ENCODE measurements around the gene TPR. TPM values are rescaled to one million over a fixed set of nuclear protein-coding genes. Genes with fewer than 3 reads are reported as not detected.
"Not testable (repeated sequence)": the region's sequence is repeated elsewhere in the genome, so short reads cannot be mapped to it uniquely, and the experiment has no call there.

Gene TPR
- total RNA-seq, 2 experiments from 2014 or later: 130 to 139 TPM

DNA sequence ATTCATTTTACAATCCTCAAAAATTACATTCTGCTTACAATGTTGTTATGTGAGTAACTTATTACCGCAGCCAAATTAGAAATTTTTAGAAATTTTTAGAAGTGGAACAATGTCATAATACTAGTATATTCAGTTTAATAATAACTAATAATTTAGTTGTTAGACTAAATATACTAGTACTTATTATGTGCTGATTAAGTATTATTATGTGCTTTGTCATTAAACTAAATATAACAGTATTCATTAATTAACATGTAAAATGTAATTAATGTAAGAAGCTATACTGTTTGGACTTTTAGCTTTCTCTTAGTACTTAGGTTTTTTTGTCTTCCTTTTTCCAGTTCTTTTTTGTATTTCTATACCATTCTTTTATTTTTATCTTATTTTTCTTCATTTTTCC, 15.9 kb upstream of the TPR start:
- Mint-ChIP-seq H3K4me1 (peaks cover 3% of the 10 kb centered on the region), H3K36me3 (peaks cover 19% of the 10 kb centered on the region), H3K27me3 (no peaks in the 10 kb centered on the region), H3K27ac (no peak overlapping the region), H3K9me3 (ENCODE audit: low read depth) (no peaks in the 10 kb centered on the region), H3K4me3 (no peak overlapping the region)
- DNase-seq (no peak), ATAC-seq (no peak)
- CTCF ChIA-PET: interaction anchor here (1.8 kb wide), 1 partner anchor 16 kb away, joined by 6 read pairs; the partner anchor contains the start of genes ODR4 and TPR

DNA sequence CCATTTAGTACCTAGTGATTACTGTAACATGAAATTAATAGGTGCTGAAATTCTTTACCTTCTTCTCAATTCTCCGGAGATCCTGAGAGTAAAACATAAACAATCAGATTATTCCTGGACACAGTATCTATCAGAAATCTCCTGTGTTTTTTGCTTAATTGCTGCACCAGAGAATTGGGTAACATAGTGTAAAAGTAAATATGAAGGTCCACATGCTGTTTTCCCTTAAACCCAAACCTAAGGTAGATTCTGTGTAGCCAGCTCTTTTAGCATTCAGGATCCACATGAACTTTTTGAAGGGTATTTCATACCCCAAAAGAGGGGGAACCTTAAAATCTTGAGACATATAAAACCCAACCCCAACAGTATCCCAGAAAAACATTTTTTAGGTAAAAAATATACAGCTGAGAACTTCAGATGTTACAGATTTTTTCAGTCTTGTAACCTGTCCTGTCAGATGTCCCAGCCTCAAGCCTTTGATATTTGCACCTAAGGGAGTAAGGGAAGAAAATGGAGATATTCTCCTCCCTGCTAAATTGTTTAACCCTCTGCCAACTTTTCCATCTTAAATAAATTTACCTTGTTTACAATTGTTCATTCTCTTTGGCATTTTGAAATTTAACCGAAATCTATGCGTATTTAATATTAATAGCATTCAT, 11.8 kb upstream of the TPR start:
- no peak for ATAC-seq
- H3K4me3 Mint-ChIP-seq: no peak overlapping the region
- CTCF ChIA-PET: interaction anchor here (2.8 kb wide), 1 partner anchor 12 kb away, joined by 12 read pairs; the partner anchor contains the start of genes ODR4 and TPR
- H3K36me3 Mint-ChIP-seq: peaks cover 15% of the 10 kb centered on the region
- H3K27ac Mint-ChIP-seq: no peak overlapping the region
- no peaks in the 10 kb centered on the region for H3K9me3 Mint-ChIP-seq (ENCODE audit: low read depth)
- H3K4me1 Mint-ChIP-seq: peaks cover 2% of the 10 kb centered on the region
- no peaks in the 10 kb centered on the region for H3K27me3 Mint-ChIP-seq
- no peak for DNase-seq

DNA sequence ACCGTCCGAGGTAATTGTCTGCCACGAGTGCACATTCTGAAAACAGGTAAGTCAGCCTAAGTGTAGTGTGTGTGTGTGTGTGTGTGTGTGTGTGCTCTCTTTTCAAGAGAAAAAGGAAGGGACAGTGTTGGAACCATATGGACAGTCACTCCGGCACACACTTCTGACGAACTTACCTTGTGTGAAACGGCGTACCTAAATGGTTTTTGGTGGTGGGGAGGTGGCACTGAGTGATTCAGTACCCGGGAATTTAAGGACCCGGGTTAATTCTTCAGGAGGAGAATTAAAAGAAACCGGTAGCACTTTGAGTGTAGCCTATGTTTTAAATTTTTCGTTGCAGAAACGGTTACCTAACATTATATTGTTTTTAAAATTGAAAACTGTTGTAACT, 871 bp upstream of the TPR start:
- H3K36me3 Mint-ChIP-seq: peaks cover 25% of the 10 kb centered on the region
- H3K27me3 Mint-ChIP-seq: no peaks in the 10 kb centered on the region
- CTCF ChIA-PET: interaction anchor here (1.1 to 1.6 kb wide), 15 partner anchors 10 to 363 kb away, joined by 3 to 12 read pairs (median 6); no protein-coding TSS in a partner anchor
- H3K9me3 Mint-ChIP-seq (ENCODE audit: low read depth): no peaks in the 10 kb centered on the region
- DNase-seq (no peak), ATAC-seq (no peak)
- peak overlapping the region; percentile 99 for H3K4me3 Mint-ChIP-seq
- H3K27ac Mint-ChIP-seq: peak overlapping the region; percentile 97
- H3K4me1 Mint-ChIP-seq: peaks cover 33% of the 10 kb centered on the region

DNA sequence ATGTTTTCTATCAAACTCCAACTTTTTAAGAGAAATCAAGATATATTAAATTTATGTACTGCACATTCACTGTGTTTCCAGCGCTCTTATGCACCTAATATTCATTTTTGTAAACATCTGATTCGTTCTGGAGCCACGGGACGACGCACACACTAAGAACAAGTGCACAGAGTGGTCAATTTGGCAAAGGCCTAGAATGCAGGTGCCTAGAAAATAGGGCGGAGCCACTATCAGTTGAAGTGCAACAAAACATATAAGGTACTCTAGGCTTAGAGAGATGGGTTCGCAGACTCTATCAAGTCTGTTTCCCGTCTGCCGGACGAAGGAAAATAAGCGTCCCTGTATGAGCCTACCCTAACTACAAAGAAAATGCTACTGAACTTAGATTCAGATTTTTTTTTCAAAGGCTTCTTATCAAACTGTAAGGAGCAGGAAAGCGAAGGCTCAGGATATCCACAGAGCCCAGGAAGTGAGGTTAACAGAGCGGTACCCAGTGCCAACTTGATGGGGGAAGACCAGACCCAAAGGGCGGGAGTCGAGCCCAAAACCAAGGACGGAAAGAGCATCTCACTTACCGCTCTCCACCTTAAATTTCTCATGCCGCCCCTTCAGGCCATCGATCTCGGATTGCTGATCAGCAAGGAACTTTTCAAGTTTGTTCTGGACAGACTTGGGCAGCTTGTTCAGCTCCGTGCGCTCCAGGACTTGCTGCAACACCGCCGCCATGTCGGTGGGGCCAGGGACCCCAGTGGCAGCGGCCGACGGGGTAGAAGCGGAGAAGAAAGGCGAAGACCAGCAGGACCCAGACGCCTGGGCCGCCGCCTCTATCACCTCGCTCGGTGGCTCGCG, 526 bp downstream of the TPR start:
- DNase-seq: peak; percentile 72
- no peaks in the 10 kb centered on the region for H3K9me3 Mint-ChIP-seq (ENCODE audit: low read depth)

DNA sequence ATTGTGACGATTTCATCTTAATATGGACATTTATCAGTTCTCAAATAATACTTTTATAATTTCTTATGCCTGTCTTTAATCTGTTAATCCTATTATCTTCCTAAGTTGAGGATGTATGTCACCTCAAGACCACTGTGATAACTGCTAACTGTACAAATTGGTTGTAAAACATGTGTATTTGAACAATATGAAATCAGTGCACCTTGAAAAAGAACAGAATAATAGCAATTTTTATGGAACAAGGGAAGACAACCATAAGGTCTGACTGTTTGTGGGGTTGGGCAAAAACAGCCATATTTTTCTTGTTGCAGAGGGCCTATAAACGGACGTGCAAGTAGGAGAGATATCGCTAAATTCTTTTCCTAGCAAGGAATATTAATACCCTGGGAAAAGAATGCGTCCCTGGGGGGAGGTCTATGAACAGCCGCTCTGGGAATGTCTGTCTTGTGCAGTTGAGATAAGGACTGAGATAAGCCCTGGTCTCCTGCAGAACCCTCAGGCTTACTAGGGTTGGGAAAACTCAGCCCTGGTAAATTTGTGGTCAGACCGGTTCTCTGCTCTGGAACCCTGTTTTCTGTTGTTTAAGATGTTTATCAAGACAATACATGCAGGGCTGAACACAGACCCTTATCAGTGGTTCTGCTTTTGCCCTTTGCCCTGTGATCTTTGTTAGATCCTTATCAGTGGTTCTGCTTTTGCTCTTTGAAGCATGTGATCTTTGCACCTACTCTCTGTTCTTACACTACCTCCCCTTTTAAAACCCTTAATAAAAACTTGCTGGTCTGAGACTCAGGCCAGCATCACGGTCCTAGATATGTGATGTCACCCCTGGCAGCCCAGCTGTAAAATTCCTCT, 27.0 kb downstream of the TPR start:
- H3K27ac Mint-ChIP-seq: peak overlapping the region; percentile 30
- H3K4me1 Mint-ChIP-seq; ATAC-seq; H3K27me3 Mint-ChIP-seq; CTCF ChIA-PET; H3K9me3 Mint-ChIP-seq (ENCODE audit: low read depth); H3K4me3 Mint-ChIP-seq; DNase-seq: not testable (repeated sequence)
- H3K36me3 Mint-ChIP-seq: peaks cover 58% of the 10 kb centered on the region

More for the DNA sequence above, 526 bp downstream of the TPR start:
- peaks cover 35% of the 10 kb centered on the region for H3K4me1 Mint-ChIP-seq
- peak overlapping the region; percentile 99 for H3K4me3 Mint-ChIP-seq
- H3K27ac Mint-ChIP-seq: peak overlapping the region; percentile 97
- H3K27me3 Mint-ChIP-seq: no peaks in the 10 kb centered on the region
- CTCF ChIA-PET: interaction anchor here (0.6 to 1.6 kb wide), 24 partner anchors 8 to 364 kb away, joined by 3 to 12 read pairs (median 4); no protein-coding TSS in a partner anchor
- H3K36me3 Mint-ChIP-seq: peaks cover 23% of the 10 kb centered on the region
- peak; percentile 18 for ATAC-seq

DNA sequence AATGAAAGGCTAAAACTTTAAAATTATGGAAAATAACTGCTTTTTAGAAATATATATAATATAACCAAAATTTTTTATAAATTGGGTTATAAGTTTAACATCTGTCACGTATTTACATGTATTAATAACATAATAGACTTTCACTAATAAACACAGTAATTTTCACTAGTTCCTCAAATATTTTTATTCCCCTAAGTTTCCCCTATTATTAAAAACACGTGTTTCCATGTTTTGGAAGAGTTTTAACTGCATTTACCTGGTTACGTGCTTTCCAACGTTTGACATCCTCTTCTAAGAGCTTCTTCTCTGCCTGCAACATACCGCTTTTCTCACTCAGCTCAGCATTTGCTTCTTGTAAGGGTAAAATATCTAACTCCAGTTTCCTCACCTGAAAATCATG, 34.3 kb downstream of the TPR start:
- Mint-ChIP-seq H3K27me3 (no peaks in the 10 kb centered on the region), H3K4me3 (no peak overlapping the region), H3K36me3 (peaks cover 60% of the 10 kb centered on the region), H3K27ac (no peak overlapping the region), H3K9me3 (ENCODE audit: low read depth) (no peaks in the 10 kb centered on the region), H3K4me1 (no peaks in the 10 kb centered on the region)
- no peak for DNase-seq
- CTCF ChIA-PET: no interaction called here
- no peak for ATAC-seq

DNA sequence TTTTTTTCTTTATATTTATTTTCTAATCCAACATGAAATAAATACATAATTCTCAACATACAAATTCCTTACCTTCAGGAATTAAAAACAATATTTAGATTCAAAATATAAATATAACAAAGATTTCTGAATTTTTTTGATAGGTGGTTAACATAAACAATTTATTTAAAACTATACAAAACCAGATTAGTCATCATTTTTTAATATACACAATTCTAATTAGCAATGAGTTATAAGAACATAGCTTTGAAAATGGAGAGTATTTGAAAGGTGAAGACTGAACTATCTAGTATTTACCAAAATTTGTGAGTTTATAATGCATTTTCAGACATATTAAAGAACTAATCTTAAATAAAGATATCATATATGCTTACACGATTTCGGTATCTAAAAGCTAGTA, 37.5 kb downstream of the TPR start:
- CTCF ChIA-PET: interaction anchor here (1.4 to 2.4 kb wide), 2 partner anchors 7 to 37 kb away, joined by 5 to 9 read pairs; partner anchors contain the start of gene TPR
- ATAC-seq (no peak), DNase-seq (no peak)
- Mint-ChIP-seq H3K4me3 (no peak overlapping the region), H3K27me3 (no peaks in the 10 kb centered on the region), H3K9me3 (ENCODE audit: low read depth) (no peaks in the 10 kb centered on the region), H3K4me1 (no peaks in the 10 kb centered on the region), H3K36me3 (peaks cover 56% of the 10 kb centered on the region), H3K27ac (no peak overlapping the region)

DNA sequence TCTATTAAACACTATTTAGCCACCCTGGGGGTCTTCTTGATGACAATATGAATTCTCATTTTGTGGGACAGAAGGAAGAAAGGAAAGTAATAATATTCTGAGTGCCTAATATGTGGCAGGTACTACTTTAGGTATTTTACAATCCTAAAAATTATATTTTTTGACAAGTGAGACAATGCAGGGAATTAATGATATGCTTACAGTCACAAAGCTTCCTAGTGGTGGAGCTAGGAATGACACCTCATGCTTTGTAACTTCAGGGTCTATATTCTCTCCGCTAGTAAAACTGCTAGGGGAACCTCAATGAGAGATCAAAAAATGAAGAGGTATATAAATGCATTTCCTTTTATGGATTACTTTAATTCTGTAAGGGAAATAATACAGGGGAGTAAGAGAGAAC, 44.3 kb downstream of the TPR start:
- Mint-ChIP-seq H3K27me3 (no peaks in the 10 kb centered on the region), H3K27ac (no peak overlapping the region), H3K4me3 (no peak overlapping the region), H3K36me3 (peaks cover 39% of the 10 kb centered on the region), H3K4me1 (peaks cover 1% of the 10 kb centered on the region), H3K9me3 (ENCODE audit: low read depth) (no peaks in the 10 kb centered on the region)
- ATAC-seq: no peak
- DNase-seq: no peak
- CTCF ChIA-PET: interaction anchor here (1.2 to 1.8 kb wide), 6 partner anchors 8 to 44 kb away, joined by 3 to 9 read pairs (median 5); partner anchors contain the start of genes ODR4 and TPR

DNA sequence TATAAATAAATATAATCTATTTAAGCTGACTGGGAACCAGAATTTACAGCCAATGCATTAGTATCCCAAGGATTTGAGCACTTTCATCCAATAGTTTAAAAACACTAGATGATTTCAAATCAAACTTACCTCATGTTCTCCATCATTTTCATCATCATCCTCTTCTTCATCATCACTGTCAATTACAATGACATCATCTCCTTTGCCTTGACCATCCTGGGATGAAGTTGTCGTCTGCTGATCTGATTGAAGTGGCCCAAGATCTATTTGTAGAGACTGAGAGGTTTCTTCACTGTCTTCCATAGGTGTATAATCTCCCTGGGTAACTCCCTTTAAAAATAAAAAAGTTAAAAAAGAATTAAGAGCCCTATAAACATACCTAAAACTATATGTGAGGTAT, 47.7 kb downstream of the TPR start:
- H3K27me3 Mint-ChIP-seq: no peaks in the 10 kb centered on the region
- H3K27ac Mint-ChIP-seq: no peak overlapping the region
- peaks cover 1% of the 10 kb centered on the region for H3K4me1 Mint-ChIP-seq
- H3K36me3 Mint-ChIP-seq: peaks cover 39% of the 10 kb centered on the region
- CTCF ChIA-PET: no interaction called here
- H3K4me3 Mint-ChIP-seq: no peak overlapping the region
- no peaks in the 10 kb centered on the region for H3K9me3 Mint-ChIP-seq (ENCODE audit: low read depth)
- DNase-seq: no peak
- ATAC-seq: no peak

DNA sequence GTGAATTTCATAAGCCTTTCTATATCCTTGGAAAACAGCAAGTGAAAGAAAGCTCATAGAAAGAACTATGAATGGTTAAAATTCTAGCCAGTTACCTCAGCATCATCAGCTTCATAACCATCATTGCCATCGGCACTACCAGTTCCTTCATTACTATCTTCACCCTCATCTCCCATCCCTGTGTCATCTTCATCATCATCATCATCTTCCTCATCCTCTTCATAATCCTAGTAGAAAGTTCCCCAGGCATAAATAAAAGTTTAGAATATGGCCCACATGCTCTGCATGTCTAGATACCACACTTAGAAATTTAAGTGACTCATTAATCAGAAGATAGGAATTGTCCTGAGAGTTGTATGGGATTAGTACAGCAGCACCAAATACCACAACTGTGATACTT, 49.0 kb downstream of the TPR start:
- Mint-ChIP-seq H3K4me1 (peaks cover 5% of the 10 kb centered on the region), H3K9me3 (ENCODE audit: low read depth) (no peaks in the 10 kb centered on the region), H3K36me3 (peaks cover 49% of the 10 kb centered on the region), H3K4me3 (no peak overlapping the region), H3K27me3 (no peaks in the 10 kb centered on the region), H3K27ac (peak overlapping the region; percentile 34)
- CTCF ChIA-PET: interaction anchor here (1.3 kb wide), 1 partner anchor 49 kb away, joined by 7 read pairs; the partner anchor contains the start of genes ODR4 and TPR
- no peak for DNase-seq
- no peak for ATAC-seq

DNA sequence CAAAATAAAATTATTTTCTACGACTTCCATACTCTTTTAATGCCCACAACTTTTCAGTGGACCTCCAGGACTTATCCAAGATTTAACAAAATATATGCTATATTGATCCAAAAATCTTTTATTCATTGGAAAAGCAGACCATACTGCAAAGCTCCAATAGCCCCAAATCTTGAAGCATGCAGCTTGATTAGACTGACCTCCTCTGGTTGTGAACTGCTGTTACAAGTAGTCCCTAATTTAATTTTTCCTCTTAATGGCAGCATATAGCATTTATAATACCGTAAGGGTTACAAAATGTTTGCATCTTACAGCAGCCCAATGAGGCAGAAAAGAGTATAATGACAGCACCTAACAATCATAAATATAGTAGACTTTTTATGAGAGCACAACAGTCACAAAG, 49.8 kb downstream of the TPR start:
- Mint-ChIP-seq H3K36me3 (peaks cover 48% of the 10 kb centered on the region), H3K4me1 (peaks cover 8% of the 10 kb centered on the region), H3K27me3 (no peaks in the 10 kb centered on the region), H3K4me3 (no peak overlapping the region), H3K9me3 (ENCODE audit: low read depth) (no peaks in the 10 kb centered on the region), H3K27ac (no peak overlapping the region)
- DNase-seq: no peak
- CTCF ChIA-PET: interaction anchor here (1.3 to 1.4 kb wide), 2 partner anchors 37 to 50 kb away, joined by 3 to 7 read pairs; partner anchors contain the start of genes ODR4 and TPR
- ATAC-seq: no peak

DNA sequence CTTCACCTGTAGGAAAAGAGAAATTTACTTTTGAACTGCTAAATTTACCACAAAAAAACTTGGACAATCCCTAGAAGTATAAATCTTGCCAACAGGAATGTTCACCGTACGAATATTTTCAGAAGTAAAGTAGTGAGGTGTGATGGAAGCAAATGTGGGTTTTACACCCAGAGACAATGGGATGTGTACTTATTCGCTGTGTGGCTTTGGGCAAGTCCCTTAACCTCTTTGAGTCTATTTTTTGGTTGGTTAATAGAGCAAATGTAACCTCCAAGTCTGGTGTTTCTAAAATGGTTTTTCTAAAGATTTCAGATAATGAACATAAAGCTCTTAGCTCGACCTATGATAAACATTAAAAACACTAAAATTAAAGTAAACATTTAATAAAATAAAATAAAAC, 51.2 kb downstream of the TPR start:
- Mint-ChIP-seq H3K9me3 (ENCODE audit: low read depth) (no peaks in the 10 kb centered on the region), H3K27ac (no peak overlapping the region), H3K27me3 (no peaks in the 10 kb centered on the region), H3K4me1 (peaks cover 8% of the 10 kb centered on the region), H3K4me3 (no peak overlapping the region), H3K36me3 (peaks cover 51% of the 10 kb centered on the region)
- no peak for DNase-seq
- no peak for ATAC-seq
- CTCF ChIA-PET: interaction anchor here (1.4 kb wide), 1 partner anchor 38 kb away, joined by 3 read pairs; no protein-coding TSS in a partner anchor

DNA sequence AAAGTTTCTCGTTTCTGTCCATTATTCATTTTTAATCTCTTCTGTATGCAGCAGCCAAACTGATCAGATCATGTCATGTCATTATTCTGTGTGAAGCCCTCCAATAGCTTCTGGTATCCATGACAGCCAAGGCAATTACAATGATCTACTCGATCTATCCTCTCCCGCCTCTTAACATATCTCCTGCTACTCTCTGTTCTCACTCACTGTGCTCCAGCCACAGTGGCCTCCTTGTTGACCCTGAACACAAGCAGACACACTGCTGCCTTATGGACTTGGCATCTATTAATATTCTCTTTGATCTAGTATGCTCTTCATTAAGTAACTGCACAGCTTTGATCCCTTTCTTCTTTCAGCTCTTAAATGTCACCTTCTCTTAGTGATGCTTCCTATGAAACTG, 59.5 kb downstream of the TPR start:
- no peak for ATAC-seq
- CTCF ChIA-PET: interaction anchor here (0.9 kb wide), 1 partner anchor 60 kb away, joined by 3 read pairs; the partner anchor contains the start of gene TPR
- H3K9me3 Mint-ChIP-seq (ENCODE audit: low read depth): no peaks in the 10 kb centered on the region

More for the DNA sequence above, 59.5 kb downstream of the TPR start:
- H3K36me3 Mint-ChIP-seq: peaks cover 49% of the 10 kb centered on the region
- no peak overlapping the region for H3K27ac Mint-ChIP-seq
- H3K4me1 Mint-ChIP-seq: no peaks in the 10 kb centered on the region
- no peaks in the 10 kb centered on the region for H3K27me3 Mint-ChIP-seq
- no peak overlapping the region for H3K4me3 Mint-ChIP-seq
- no peak for DNase-seq
